A549 (cell line): ENCODE data around the gene MEMO1.
A peak's percentile ranks its signal among the peaks of the same experiment; 100 is the strongest.
"Not testable (repeated sequence)": the region's sequence is repeated elsewhere in the genome, so short reads cannot be mapped to it uniquely, and the experiment has no call there.

Source experiments
- EP300 ChIP-seq, 2 experiments: fragments of >200 bp; sonication (Bioruptor Twin); formaldehyde crosslinking; IDR thresholded peaks; 2 replicates in 1 of 2; 3 replicates in 1 of 2; pipeline ENCODE4 v1.6.1; 2016 to 2017
- HDAC2 ChIP-seq: fragments of 200-600 bp; sonication (generic); IDR thresholded peaks from 2 replicates; pipeline ENCODE4 v1.6.1; 2016
- POLR2A ChIP-seq: IDR thresholded peaks from 2 replicates; pipeline ENCODE4 v1.6.1; 2012; ENCODE audit warnings: mild to moderate bottlenecking, low read length
- RCOR1 ChIP-seq: fragments of 150-350 bp; IDR thresholded peaks from 2 replicates; pipeline ENCODE4 v1.6.1; 2014; ENCODE audit warnings: antibody characterized with exemption, low read length, low read depth
- TF ChIP-seq, protein P1 (sequence below): fragments of 250-450 bp; sonication (Bioruptor Pico); IDR thresholded peaks from 2 replicates; pipeline ENCODE4 v1.5.0; 2021; ENCODE audit warnings: mild to moderate bottlenecking, moderate library complexity, borderline replicate concordance
- TF ChIP-seq, protein P2 (sequence below): fragments of 450-650 bp; IDR thresholded peaks from 2 replicates; pipeline ENCODE4 v1.6.1; 2014; ENCODE audit warnings: antibody characterized with exemption
- TF ChIP-seq, protein P3 (sequence below): fragments of >200 bp; sonication (Bioruptor Twin); formaldehyde crosslinking; IDR thresholded peaks from 3 replicates; pipeline ENCODE4 v1.5.1; 2016

DNA sequence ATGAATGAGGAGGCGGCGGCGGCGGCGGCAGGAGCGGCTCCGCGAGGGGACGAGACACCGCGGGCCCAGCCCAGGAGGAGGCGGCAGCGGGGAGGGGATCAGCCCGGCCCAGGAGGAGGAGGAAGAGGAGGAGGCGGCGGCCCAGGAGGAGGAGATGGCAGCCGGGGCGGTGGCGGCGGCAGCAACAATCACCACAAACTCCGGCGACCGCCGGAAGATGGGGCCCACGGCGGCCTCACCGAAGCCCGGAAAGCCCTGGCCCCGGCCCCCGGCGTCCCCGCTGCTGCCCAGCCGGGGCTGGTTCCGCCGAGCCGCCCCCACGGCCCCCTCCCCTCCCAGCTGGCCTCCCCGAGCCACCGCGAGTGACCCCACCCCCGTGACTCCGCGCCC is 533 bp downstream of the MEMO1 start:
- not testable (repeated sequence) for TF ChIP-seq EP300 (IDR thresholded peaks at IDR 0.05); HDAC2; RCOR1
- TF ChIP-seq, protein P1, sequence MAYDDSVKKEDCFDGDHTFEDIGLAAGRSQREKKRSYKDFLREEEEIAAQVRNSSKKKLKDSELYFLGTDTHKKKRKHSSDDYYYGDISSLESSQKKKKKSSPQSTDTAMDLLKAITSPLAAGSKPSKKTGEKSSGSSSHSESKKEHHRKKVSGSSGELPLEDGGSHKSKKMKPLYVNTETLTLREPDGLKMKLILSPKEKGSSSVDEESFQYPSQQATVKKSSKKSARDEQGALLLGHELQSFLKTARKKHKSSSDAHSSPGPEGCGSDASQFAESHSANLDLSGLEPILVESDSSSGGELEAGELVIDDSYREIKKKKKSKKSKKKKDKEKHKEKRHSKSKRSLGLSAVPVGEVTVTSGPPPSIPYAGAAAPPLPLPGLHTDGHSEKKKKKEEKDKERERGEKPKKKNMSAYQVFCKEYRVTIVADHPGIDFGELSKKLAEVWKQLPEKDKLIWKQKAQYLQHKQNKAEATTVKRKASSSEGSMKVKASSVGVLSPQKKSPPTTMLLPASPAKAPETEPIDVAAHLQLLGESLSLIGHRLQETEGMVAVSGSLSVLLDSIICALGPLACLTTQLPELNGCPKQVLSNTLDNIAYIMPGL = not testable (repeated sequence)
- TF ChIP-seq, protein P2, sequence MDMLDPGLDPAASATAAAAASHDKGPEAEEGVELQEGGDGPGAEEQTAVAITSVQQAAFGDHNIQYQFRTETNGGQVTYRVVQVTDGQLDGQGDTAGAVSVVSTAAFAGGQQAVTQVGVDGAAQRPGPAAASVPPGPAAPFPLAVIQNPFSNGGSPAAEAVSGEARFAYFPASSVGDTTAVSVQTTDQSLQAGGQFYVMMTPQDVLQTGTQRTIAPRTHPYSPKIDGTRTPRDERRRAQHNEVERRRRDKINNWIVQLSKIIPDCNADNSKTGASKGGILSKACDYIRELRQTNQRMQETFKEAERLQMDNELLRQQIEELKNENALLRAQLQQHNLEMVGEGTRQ = not testable (repeated sequence)
- TF ChIP-seq, protein P3, sequence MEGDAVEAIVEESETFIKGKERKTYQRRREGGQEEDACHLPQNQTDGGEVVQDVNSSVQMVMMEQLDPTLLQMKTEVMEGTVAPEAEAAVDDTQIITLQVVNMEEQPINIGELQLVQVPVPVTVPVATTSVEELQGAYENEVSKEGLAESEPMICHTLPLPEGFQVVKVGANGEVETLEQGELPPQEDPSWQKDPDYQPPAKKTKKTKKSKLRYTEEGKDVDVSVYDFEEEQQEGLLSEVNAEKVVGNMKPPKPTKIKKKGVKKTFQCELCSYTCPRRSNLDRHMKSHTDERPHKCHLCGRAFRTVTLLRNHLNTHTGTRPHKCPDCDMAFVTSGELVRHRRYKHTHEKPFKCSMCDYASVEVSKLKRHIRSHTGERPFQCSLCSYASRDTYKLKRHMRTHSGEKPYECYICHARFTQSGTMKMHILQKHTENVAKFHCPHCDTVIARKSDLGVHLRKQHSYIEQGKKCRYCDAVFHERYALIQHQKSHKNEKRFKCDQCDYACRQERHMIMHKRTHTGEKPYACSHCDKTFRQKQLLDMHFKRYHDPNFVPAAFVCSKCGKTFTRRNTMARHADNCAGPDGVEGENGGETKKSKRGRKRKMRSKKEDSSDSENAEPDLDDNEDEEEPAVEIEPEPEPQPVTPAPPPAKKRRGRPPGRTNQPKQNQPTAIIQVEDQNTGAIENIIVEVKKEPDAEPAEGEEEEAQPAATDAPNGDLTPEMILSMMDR = not testable (repeated sequence)
- peak; percentile 53 for TF ChIP-seq POLR2A
